ENCODE results near the gene WWOX.

DNA sequence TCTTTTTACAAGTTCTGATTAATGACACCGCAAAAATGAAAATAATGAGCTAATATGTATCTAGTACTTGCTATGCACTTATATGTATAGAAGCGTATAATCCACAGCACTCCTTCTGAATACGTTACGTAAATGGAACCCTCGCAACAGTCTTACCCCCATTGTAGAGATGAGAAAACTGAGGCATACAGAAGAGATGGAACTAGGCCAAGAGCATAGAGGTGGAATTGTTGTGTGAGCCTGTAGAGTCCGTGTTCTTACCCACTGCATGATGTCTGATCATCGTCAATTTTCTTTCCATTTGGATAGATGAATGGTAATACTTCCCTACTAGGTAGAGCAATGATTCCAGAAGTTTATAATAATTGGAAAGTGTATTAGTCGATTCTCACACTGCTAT is 394.1 kb downstream of the WWOX start:
- TF ChIP-seq, protein P1, sequence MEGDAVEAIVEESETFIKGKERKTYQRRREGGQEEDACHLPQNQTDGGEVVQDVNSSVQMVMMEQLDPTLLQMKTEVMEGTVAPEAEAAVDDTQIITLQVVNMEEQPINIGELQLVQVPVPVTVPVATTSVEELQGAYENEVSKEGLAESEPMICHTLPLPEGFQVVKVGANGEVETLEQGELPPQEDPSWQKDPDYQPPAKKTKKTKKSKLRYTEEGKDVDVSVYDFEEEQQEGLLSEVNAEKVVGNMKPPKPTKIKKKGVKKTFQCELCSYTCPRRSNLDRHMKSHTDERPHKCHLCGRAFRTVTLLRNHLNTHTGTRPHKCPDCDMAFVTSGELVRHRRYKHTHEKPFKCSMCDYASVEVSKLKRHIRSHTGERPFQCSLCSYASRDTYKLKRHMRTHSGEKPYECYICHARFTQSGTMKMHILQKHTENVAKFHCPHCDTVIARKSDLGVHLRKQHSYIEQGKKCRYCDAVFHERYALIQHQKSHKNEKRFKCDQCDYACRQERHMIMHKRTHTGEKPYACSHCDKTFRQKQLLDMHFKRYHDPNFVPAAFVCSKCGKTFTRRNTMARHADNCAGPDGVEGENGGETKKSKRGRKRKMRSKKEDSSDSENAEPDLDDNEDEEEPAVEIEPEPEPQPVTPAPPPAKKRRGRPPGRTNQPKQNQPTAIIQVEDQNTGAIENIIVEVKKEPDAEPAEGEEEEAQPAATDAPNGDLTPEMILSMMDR (conservative IDR thresholded peaks at IDR 0.05): no peak
- TF ChIP-seq EZH2 (IDR thresholded peaks at IDR 0.05; ENCODE audit: low read depth): no peak

Data from PC-9 (cell line).